H9 (cell line): Measurements from ENCODE around the gene GRIN2D. TPM values are rescaled to one million over a fixed set of nuclear protein-coding genes. Genes with fewer than 3 reads are reported as not detected.

Experiments used
- DNase-seq: peaks from one replicate; pipeline ENCODE4 v3.0.0-alpha.2; 2017
- H2AFZ ChIP-seq: one replicate; pipeline ENCODE4 v1.6.1; 2013; ENCODE audit warnings: mild to moderate bottlenecking, low read length, control low read depth, moderate library complexity
- H2AK5ac ChIP-seq: 2 replicates; pipeline ENCODE4 v1.6.1; 2013; ENCODE audit warnings: low read length, control low read depth, mixed read lengths; ENCODE audit not compliant: insufficient read length
- H2BK120ac ChIP-seq: one replicate; pipeline ENCODE4 v1.6.1; 2013; ENCODE audit warnings: low read depth, mild to moderate bottlenecking, low read length, control low read depth, inconsistent platforms; ENCODE audit not compliant: poor library complexity, severe bottlenecking
- H2BK12ac ChIP-seq: 2 replicates; pipeline ENCODE4 v1.6.1; 2013; ENCODE audit warnings: low read length, control low read depth, mixed read lengths, low read depth; ENCODE audit not compliant: insufficient read length
- H2BK15ac ChIP-seq: 2 replicates; pipeline ENCODE4 v1.6.1; 2013; ENCODE audit warnings: low read depth, low read length, control low read depth
- H2BK20ac ChIP-seq: one replicate; pipeline ENCODE4 v1.6.1; 2013; ENCODE audit warnings: low read depth, mild to moderate bottlenecking, low read length, control low read depth, inconsistent platforms; ENCODE audit not compliant: poor library complexity, severe bottlenecking
- H2BK5ac ChIP-seq: 2 replicates; pipeline ENCODE4 v1.6.1; 2013; ENCODE audit warnings: low read length, control low read depth, mixed read lengths; ENCODE audit not compliant: insufficient read length
- H3K14ac ChIP-seq: 2 replicates; pipeline ENCODE4 v1.6.1; 2013; ENCODE audit warnings: low read length, control low read depth; ENCODE audit not compliant: insufficient read depth
- H3K18ac ChIP-seq: 2 replicates; pipeline ENCODE4 v1.6.1; 2013; ENCODE audit warnings: low read depth, mild to moderate bottlenecking, mixed read lengths, low read length, control low read depth; ENCODE audit not compliant: insufficient read length
- H3K23ac ChIP-seq: 2 replicates; pipeline ENCODE4 v1.6.1; 2013; ENCODE audit warnings: low read length, control low read depth, mixed read lengths, low read depth; ENCODE audit not compliant: insufficient read length
- H3K23me2 ChIP-seq: 2 replicates; pipeline ENCODE4 v1.6.1; 2013; ENCODE audit warnings: low read depth, mild to moderate bottlenecking, mixed read lengths, low read length, control low read depth; ENCODE audit not compliant: insufficient read length, poor library complexity, severe bottlenecking
- H3K27ac ChIP-seq: 2 replicates; pipeline ENCODE4 v1.5.1; 2013; ENCODE audit warnings: low read length, control low read depth, mixed read lengths, low read depth; ENCODE audit not compliant: insufficient read length
- H3K27me3 ChIP-seq: 2 replicates; pipeline ENCODE4 v1.6.1; 2013; ENCODE audit warnings: low read length, control low read depth, inconsistent platforms; ENCODE audit not compliant: insufficient read depth
- H3K4ac ChIP-seq: 2 replicates; pipeline ENCODE4 v1.6.1; 2013; ENCODE audit warnings: low read depth, mild to moderate bottlenecking, control low read depth, inconsistent platforms, low read length, moderate library complexity
- H3K4me1 ChIP-seq: 2 replicates; pipeline ENCODE4 v1.6.1; 2013; ENCODE audit warnings: low read length, control low read depth, inconsistent platforms; ENCODE audit not compliant: insufficient read depth
- H3K4me2 ChIP-seq: 2 replicates; pipeline ENCODE4 v1.6.1; 2013; ENCODE audit warnings: low read length, control low read depth, mixed read lengths; ENCODE audit not compliant: insufficient read length, insufficient read depth
- H3K56ac ChIP-seq: 2 replicates; pipeline ENCODE4 v1.6.1; 2013; ENCODE audit warnings: low read depth, mild to moderate bottlenecking, mixed read lengths, low read length, control low read depth; ENCODE audit not compliant: insufficient read length
- H3K79me1 ChIP-seq: 2 replicates; pipeline ENCODE4 v1.6.1; 2013; ENCODE audit warnings: low read depth, mild to moderate bottlenecking, moderate library complexity, low read length, control low read depth, inconsistent platforms; ENCODE audit not compliant: insufficient read depth, poor library complexity, severe bottlenecking
- H3K79me2 ChIP-seq: 2 replicates; pipeline ENCODE4 v1.6.1; 2013; ENCODE audit warnings: low read length, control low read depth, inconsistent platforms; ENCODE audit not compliant: insufficient read depth
- H3K9ac ChIP-seq: 2 replicates; pipeline ENCODE4 v1.6.1; 2013; ENCODE audit warnings: low read length, control low read depth, mixed read lengths; ENCODE audit not compliant: insufficient read length; ENCODE audit errors: extremely low read depth
- H3K9me3 ChIP-seq: one replicate; pipeline ENCODE4 v1.6.1; 2013; ENCODE audit warnings: low read depth, low read length, inconsistent platforms; ENCODE audit not compliant: control insufficient read depth
- H3T11ph ChIP-seq: one replicate; pipeline ENCODE4 v1.6.1; 2013; ENCODE audit warnings: mild to moderate bottlenecking, low read length, control low read depth, inconsistent platforms
- H4K20me1 ChIP-seq: one replicate; pipeline ENCODE4 v1.6.1; 2013; ENCODE audit not compliant: control insufficient read depth, insufficient read length, insufficient read depth
- H4K5ac ChIP-seq: 2 replicates; pipeline ENCODE4 v1.6.1; 2013; ENCODE audit warnings: low read depth, mild to moderate bottlenecking, mixed read lengths, low read length, control low read depth; ENCODE audit not compliant: insufficient read length
- H4K8ac ChIP-seq: replicated peaks from 2 replicates; pipeline ENCODE4 v1.6.1; 2013; ENCODE audit warnings: low read length, control low read depth, mixed read lengths, low read depth; ENCODE audit not compliant: insufficient read length
- H4K91ac ChIP-seq: 2 replicates; pipeline ENCODE4 v1.6.1; 2013; ENCODE audit warnings: low read depth, mild to moderate bottlenecking, moderate library complexity, mixed read lengths, low read length, control low read depth; ENCODE audit not compliant: insufficient read length
- H3K27ac Mint-ChIP-seq, 3 experiments: 2 replicates in 2 of 3; 3 replicates in 1 of 3; pipeline ENCODE4 v1.8.0; 2020 to 2021; ENCODE audit warnings: mixed read lengths in 3 of 3, mild to moderate bottlenecking in 1 of 3, moderate library complexity in 1 of 3
- H3K27me3 Mint-ChIP-seq: 2 replicates; pipeline ENCODE4 v1.8.0; 2021; ENCODE audit warnings: low read depth, mild to moderate bottlenecking, moderate library complexity, mixed read lengths
- H3K36me3 Mint-ChIP-seq, 3 experiments: 2 replicates in 2 of 3; 3 replicates in 1 of 3; pipeline ENCODE4 v1.8.0; 2020 to 2021; ENCODE audit warnings: low read depth in 3 of 3, mixed read lengths in 3 of 3; ENCODE audit not compliant: insufficient read depth in 1 of 3
- H3K4me1 Mint-ChIP-seq, 2 experiments: 2 replicates each; pipeline ENCODE4 v1.8.0; 2020; ENCODE audit warnings: mixed read lengths in 2 of 2
- H3K4me3 Mint-ChIP-seq, 2 experiments: 2 replicates in 1 of 2; 3 replicates in 1 of 2; pipeline ENCODE4 v1.8.0; 2020 to 2021; ENCODE audit warnings: mild to moderate bottlenecking in 2 of 2, mixed read lengths in 2 of 2, moderate library complexity in 1 of 2
- H3K9me3 Mint-ChIP-seq, 2 experiments: 2 replicates in 1 of 2; 3 replicates in 1 of 2; pipeline ENCODE4 v1.8.0; 2020; ENCODE audit warnings: mild to moderate bottlenecking in 2 of 2, mixed read lengths in 2 of 2, moderate library complexity in 1 of 2
- WGBS: extraction: QIAGEN DNeasy Blood & Tissue Kit; methylation state at CpG from one replicate; pipeline ENCODE4 v1.1.7; 2013; ENCODE audit warnings: missing lambda C conversion rate, low lambda C conversion rate, mixed read lengths; ENCODE audit not compliant: insufficient read length; ENCODE audit errors: extremely low coverage; 5-methylcytosine and 5-hydroxymethylcytosine counted together
- total RNA-seq: library from RNA; stranded (reverse); gene quantifications from 2 replicates; pipeline ENCODE4 v1.2.1, GENCODE V29; 2021
- TF ChIP-seq, protein P1 (sequence below): fragments of 200-600 bp; sonication (generic); conservative IDR thresholded peaks from 3 replicates; pipeline ENCODE4 v1.8.0; 2021; ENCODE audit warnings: antibody characterized with exemption, mild to moderate bottlenecking

The GRIN2D gene
- total RNA-seq, 1 experiment from 2014 or later, result 5.9 TPM

DNA sequence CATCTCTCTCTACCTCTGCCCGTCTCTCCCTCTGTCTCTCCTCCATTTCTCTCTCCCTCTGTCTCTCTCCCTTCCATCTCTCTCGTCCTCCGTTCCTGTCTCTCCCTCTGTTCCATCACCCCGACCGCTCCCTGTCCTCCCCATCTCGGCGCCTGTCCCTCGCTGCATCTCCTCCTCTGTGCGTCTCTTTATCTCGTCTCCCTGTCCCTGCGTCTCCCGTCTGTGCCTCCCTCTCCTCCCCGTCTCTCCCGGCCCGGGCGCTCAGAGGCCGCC lies 4.6 kb downstream of the GRIN2D start:
- Histone ChIP-seq H3T11ph (no peak overlapping the region), H4K5ac (no peak overlapping the region), H4K8ac (no peak overlapping the region), H2BK20ac (no peak overlapping the region), H3K27me3 (peaks cover 8% of the 10 kb centered on the region; the same call in 1 of the 2 replicates), H3K4me1 (peaks cover 8% of the 10 kb centered on the region; the same call in 1 of the 2 replicates), H2AK5ac (no peak overlapping the region), H2BK5ac (no peak overlapping the region), H2BK15ac (no peak overlapping the region), H3K18ac (peak overlapping the region; percentile 61), H3K23me2 (peaks cover 20% of the 10 kb centered on the region), H4K91ac (no peak overlapping the region), H3K4me2 (peak overlapping the region; percentile 98), H3K56ac (no peak overlapping the region), H4K20me1 (no peaks in the 10 kb centered on the region), H3K9ac (peak overlapping the region; percentile 51), H3K27ac (no peak overlapping the region), H3K79me2 (no peaks in the 10 kb centered on the region; the same call in 1 of the 2 replicates), H3K4ac (no peak overlapping the region), H3K23ac (no peak overlapping the region), H2BK12ac (no peak overlapping the region), H2AFZ (no peak overlapping the region), H3K9me3 (no peaks in the 10 kb centered on the region), H3K79me1 (no peaks in the 10 kb centered on the region), H3K14ac (peak overlapping the region; percentile 18), H2BK120ac (no peak overlapping the region)
- Mint-ChIP-seq H3K27ac (peak overlapping the region in 2 of 3 experiments; percentile 6 to 94; a peak in 3 of 7 replicates), H3K9me3 (no peaks in the 10 kb centered on the region; a peak in 1 of 5 replicates), H3K4me3 (peak overlapping the region; percentile 84 to 94), H3K36me3 (no peaks in the 10 kb centered on the region; a peak in 1 of 7 replicates), H3K27me3 (peaks cover 51% of the 10 kb centered on the region), H3K4me1 (peaks cover 51 to 78% of the 10 kb centered on the region in 2 experiments)
- TF ChIP-seq, protein P1, sequence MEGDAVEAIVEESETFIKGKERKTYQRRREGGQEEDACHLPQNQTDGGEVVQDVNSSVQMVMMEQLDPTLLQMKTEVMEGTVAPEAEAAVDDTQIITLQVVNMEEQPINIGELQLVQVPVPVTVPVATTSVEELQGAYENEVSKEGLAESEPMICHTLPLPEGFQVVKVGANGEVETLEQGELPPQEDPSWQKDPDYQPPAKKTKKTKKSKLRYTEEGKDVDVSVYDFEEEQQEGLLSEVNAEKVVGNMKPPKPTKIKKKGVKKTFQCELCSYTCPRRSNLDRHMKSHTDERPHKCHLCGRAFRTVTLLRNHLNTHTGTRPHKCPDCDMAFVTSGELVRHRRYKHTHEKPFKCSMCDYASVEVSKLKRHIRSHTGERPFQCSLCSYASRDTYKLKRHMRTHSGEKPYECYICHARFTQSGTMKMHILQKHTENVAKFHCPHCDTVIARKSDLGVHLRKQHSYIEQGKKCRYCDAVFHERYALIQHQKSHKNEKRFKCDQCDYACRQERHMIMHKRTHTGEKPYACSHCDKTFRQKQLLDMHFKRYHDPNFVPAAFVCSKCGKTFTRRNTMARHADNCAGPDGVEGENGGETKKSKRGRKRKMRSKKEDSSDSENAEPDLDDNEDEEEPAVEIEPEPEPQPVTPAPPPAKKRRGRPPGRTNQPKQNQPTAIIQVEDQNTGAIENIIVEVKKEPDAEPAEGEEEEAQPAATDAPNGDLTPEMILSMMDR, result no peak
- WGBS, result no CpG with 5 or more reads among the region's 17 CpGs
- no peak for DNase-seq
